Measurements from ENCODE around the gene TNFRSF8. TPM values are rescaled to one million over a fixed set of nuclear protein-coding genes. Genes with fewer than 3 reads are reported as not detected.

Gene TNFRSF8
- total and polyA plus RNA-seq, 12 donors = 0.17 to 0.61 (median 0.42) TPM; not detected in 1

DNA sequence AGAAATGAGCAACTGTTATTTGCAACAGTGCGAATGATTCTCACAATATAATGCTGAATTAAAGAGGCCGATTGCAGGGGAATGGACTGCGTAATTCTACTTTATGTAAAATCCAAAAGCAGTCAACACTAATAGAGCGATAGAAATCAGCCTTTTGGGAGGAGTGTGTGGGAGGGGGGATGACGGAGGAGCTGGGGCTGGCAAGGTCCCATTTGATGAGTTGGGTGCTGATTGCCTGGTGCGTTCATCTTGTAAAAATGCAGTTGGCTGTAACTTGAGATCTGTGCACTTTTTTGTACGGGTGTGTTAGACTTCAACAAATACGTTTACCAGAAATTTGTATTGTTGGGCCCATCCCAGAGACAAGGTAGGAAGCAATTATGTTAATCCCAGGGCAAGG is 20.7 kb downstream of the TNFRSF8 start:
- Histone ChIP-seq H3K36me3 (replicated peaks in 1 of 2) (no peaks in the 10 kb centered on the region), H3K27me3 (no peaks in the 10 kb centered on the region), H3K27ac (no peak overlapping the region), H3K4me1 (replicated peaks in 1 of 2) (no peaks in the 10 kb centered on the region), H3K4me3 (no peak overlapping the region), H3K9me3 (replicated peaks in 1 of 3) (no peaks in the 10 kb centered on the region)
- DNase-seq = no peak
- WGBS, 4 donors = 78 to 79% (median 79%) methylated on average over 8 of the region's 8 CpGs
- no peak for TF ChIP-seq CTCF (IDR thresholded peaks at IDR 0.05)
- TF ChIP-seq POLR2A (IDR thresholded peaks at IDR 0.05) = no peak
- intact Hi-C loops (cut with DNase I) = no loop called here

DNA sequence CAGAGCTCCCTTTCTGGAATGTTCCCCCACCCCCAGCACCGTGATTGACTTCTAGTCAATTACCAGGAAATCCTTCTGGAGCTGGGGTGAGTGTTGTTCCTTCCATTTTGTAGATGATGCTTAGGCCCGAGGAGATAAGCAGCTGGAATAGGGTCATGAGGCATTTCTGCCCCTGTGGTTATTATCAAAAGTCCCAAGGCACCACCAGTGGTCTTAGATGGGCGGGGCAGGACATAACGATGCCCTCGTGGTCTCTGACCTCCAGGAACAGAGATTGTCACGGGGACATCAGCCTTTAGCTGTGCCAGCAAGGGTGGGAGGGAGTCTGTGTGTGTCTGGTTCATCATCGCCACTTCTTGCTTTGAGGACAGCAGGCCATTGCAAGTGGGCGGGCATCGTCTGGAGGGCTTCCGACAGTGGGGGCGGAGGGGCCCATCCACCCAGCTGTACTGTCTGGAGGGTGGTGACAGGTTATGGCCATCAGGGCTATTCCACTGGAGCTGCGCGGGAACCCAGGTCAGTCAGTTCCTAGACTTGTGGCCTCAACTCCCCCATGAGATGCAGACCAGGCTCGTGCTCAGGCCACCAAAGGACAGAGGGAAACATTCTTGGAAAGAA is 22.6 kb downstream of the TNFRSF8 start:
- WGBS, 4 donors = 77 to 85% (median 80%) methylated on average over 7 to 14 of the region's 14 CpGs
- Histone ChIP-seq H3K27me3 (no peaks in the 10 kb centered on the region), H3K36me3 (replicated peaks in 1 of 2) (no peaks in the 10 kb centered on the region), H3K27ac (no peak overlapping the region), H3K9me3 (replicated peaks in 1 of 3) (no peaks in the 10 kb centered on the region), H3K4me1 (replicated peaks in 1 of 2) (no peaks in the 10 kb centered on the region), H3K4me3 (no peak overlapping the region)
- DNase-seq = no peak
- intact Hi-C loops (cut with DNase I) = no loop called here
- no peak for TF ChIP-seq POLR2A (IDR thresholded peaks at IDR 0.05)

- Histone ChIP-seq H3K4me3 (no peak overlapping the region), H3K27me3 (no peaks in the 10 kb centered on the region), H3K27ac (no peak overlapping the region), H3K36me3 (replicated peaks in 1 of 2) (no peaks in the 10 kb centered on the region), H3K9me3 (replicated peaks in 1 of 3) (no peaks in the 10 kb centered on the region), H3K4me1 (replicated peaks in 1 of 2) (no peaks in the 10 kb centered on the region)
- no peak for TF ChIP-seq CTCF (IDR thresholded peaks at IDR 0.05)
- TF ChIP-seq POLR2A (IDR thresholded peaks at IDR 0.05) = no peak
- WGBS, 4 donors = 43 to 64% (median 54%) methylated on average over 9 of the region's 9 CpGs
- intact Hi-C loops (cut with DNase I) = no loop called here
- DNase-seq = no peak
These were observed 24.8 kb downstream of the TNFRSF8 start for GRCh38 chr1:12087797-12088314.

- 68 to 92% (median 78%) methylated on average over 3 to 6 of the region's 6 CpGs for WGBS, 4 donors
- no peak for DNase-seq
- intact Hi-C loops (cut with DNase I) = no loop called here
- Histone ChIP-seq H3K27me3 (no peaks in the 10 kb centered on the region), H3K27ac (no peak overlapping the region), H3K4me1 (replicated peaks in 1 of 2) (no peaks in the 10 kb centered on the region), H3K4me3 (no peak overlapping the region), H3K36me3 (replicated peaks in 1 of 2) (no peaks in the 10 kb centered on the region), H3K9me3 (replicated peaks in 1 of 3) (no peaks in the 10 kb centered on the region)
- TF ChIP-seq POLR2A (IDR thresholded peaks at IDR 0.05) (no peak), CTCF (IDR thresholded peaks at IDR 0.05) (no peak)
These were observed 25.5 kb downstream of the TNFRSF8 start for GRCh38 chr1:12088607-12089006.

DNA sequence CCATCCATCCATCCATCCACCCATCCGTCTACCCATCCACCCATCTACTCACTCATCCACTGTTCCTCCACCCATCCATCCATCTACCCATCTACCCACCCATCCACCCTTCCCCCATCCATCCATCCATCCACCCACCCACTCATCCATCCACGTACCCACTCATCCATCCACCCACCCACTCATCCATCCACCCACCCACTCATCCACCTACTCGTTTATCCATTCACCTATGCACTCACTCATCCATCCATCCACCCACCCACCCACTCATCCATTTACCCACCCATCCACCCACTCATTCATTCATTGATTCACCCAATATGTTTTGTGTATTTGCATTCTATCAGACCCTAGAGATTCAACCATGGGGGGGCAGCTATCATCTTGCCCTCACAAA is 27.2 kb downstream of the TNFRSF8 start:
- TF ChIP-seq CTCF (IDR thresholded peaks at IDR 0.05) (no peak), POLR2A (IDR thresholded peaks at IDR 0.05) (no peak)
- intact Hi-C loops (cut with DNase I) = no loop called here
- Histone ChIP-seq H3K4me1 (replicated peaks in 1 of 2) (no peaks in the 10 kb centered on the region), H3K27ac (no peak overlapping the region), H3K9me3 (replicated peaks in 1 of 3) (no peaks in the 10 kb centered on the region), H3K4me3 (no peak overlapping the region), H3K36me3 (replicated peaks in 1 of 2) (no peaks in the 10 kb centered on the region), H3K27me3 (no peaks in the 10 kb centered on the region)
- WGBS, 4 donors = 82 to 92% (median 85%) methylated on average over 3 of the region's 3 CpGs
- no peak for DNase-seq

All from adrenal gland (tissue), 12 donors.